KOPT-K1 (cell line): ENCODE results near the gene RIMBP2.

Experiments used
- H3K27ac ChIP-seq: fragments of 200-600 bp; sonication (generic); 2 replicates; pipeline ENCODE4 v1.5.1; 2016; ENCODE audit warnings: antibody characterized with exemption, mild to moderate bottlenecking, low read depth, low read length; ENCODE audit not compliant: poor library complexity, severe bottlenecking
- H3K36me3 ChIP-seq: fragments of 200-600 bp; sonication (generic); 2 replicates; pipeline ENCODE4 v1.5.1; 2017; ENCODE audit warnings: antibody characterized with exemption, mild to moderate bottlenecking, low read length, moderate library complexity; ENCODE audit not compliant: insufficient read depth
- H3K9me3 ChIP-seq: fragments of 200-600 bp; sonication (generic); 2 replicates; pipeline ENCODE4 v1.5.1; 2017; ENCODE audit warnings: antibody characterized with exemption, low read length, mild to moderate bottlenecking; ENCODE audit not compliant: insufficient read depth, poor library complexity, severe bottlenecking

The RIMBP2 gene

GRCh38 chr12:130487636-130488357 is 228.3 kb downstream of the RIMBP2 start:
- H3K27ac ChIP-seq, result no peak overlapping the region
- no peaks in the 10 kb centered on the region for H3K36me3 ChIP-seq
- no peaks in the 10 kb centered on the region for H3K9me3 ChIP-seq

GRCh38 chr12:130486891-130487416 is 229.1 kb downstream of the RIMBP2 start:
- Histone ChIP-seq H3K27ac (no peak overlapping the region), H3K9me3 (no peaks in the 10 kb centered on the region), H3K36me3 (no peaks in the 10 kb centered on the region)

GRCh38 chr12:130486146-130486435 is 230.0 kb downstream of the RIMBP2 start:
- Histone ChIP-seq H3K36me3 (no peaks in the 10 kb centered on the region), H3K9me3 (no peaks in the 10 kb centered on the region), H3K27ac (no peak overlapping the region)

- H3K36me3 ChIP-seq, result no peaks in the 10 kb centered on the region
- H3K27ac ChIP-seq, result no peak overlapping the region
- no peaks in the 10 kb centered on the region for H3K9me3 ChIP-seq
Measured at GRCh38 chr12:130485291-130486145, 230.6 kb downstream of the RIMBP2 start.

GRCh38 chr12:130484221-130484620 is 231.9 kb downstream of the RIMBP2 start:
- H3K36me3 ChIP-seq, result no peaks in the 10 kb centered on the region
- H3K27ac ChIP-seq, result no peak overlapping the region
- no peaks in the 10 kb centered on the region for H3K9me3 ChIP-seq

- no peaks in the 10 kb centered on the region for H3K9me3 ChIP-seq
- H3K36me3 ChIP-seq, result no peaks in the 10 kb centered on the region
- no peak overlapping the region for H3K27ac ChIP-seq
Measured at GRCh38 chr12:130483616-130484180, 232.4 kb downstream of the RIMBP2 start.

GRCh38 chr12:130482448-130482847 is 233.7 kb downstream of the RIMBP2 start:
- Histone ChIP-seq H3K27ac (no peak overlapping the region), H3K36me3 (no peaks in the 10 kb centered on the region), H3K9me3 (no peaks in the 10 kb centered on the region)

GRCh38 chr12:130481392-130481879 is 234.7 kb downstream of the RIMBP2 start:
- Histone ChIP-seq H3K36me3 (no peaks in the 10 kb centered on the region), H3K9me3 (no peaks in the 10 kb centered on the region), H3K27ac (no peak overlapping the region)

GRCh38 chr12:130480887-130481286 is 235.2 kb downstream of the RIMBP2 start:
- no peaks in the 10 kb centered on the region for H3K36me3 ChIP-seq
- H3K9me3 ChIP-seq, result no peaks in the 10 kb centered on the region
- no peak overlapping the region for H3K27ac ChIP-seq

GRCh38 chr12:130480231-130480630 is 235.9 kb downstream of the RIMBP2 start:
- no peak overlapping the region for H3K27ac ChIP-seq
- no peaks in the 10 kb centered on the region for H3K36me3 ChIP-seq
- no peaks in the 10 kb centered on the region for H3K9me3 ChIP-seq

- Histone ChIP-seq H3K9me3 (no peaks in the 10 kb centered on the region), H3K27ac (no peak overlapping the region), H3K36me3 (no peaks in the 10 kb centered on the region)
Measured at GRCh38 chr12:130479401-130480125, 236.5 kb downstream of the RIMBP2 start.

GRCh38 chr12:130478786-130479185 is 237.3 kb downstream of the RIMBP2 start:
- H3K36me3 ChIP-seq, result no peaks in the 10 kb centered on the region
- H3K27ac ChIP-seq, result no peak overlapping the region

GRCh38 chr12:130477701-130478100 is 238.4 kb downstream of the RIMBP2 start:
- H3K9me3 ChIP-seq, result no peaks in the 10 kb centered on the region
- no peaks in the 10 kb centered on the region for H3K36me3 ChIP-seq
- no peak overlapping the region for H3K27ac ChIP-seq

More at GRCh38 chr12:130478786-130479185, 237.3 kb downstream of the RIMBP2 start:
- H3K9me3 ChIP-seq, result no peaks in the 10 kb centered on the region

- H3K9me3 ChIP-seq, result no peaks in the 10 kb centered on the region
Measured at GRCh38 chr12:130477266-130477665, 238.8 kb downstream of the RIMBP2 start.

More at GRCh38 chr12:130477266-130477665, 238.8 kb downstream of the RIMBP2 start:
- no peak overlapping the region for H3K27ac ChIP-seq
- no peaks in the 10 kb centered on the region for H3K36me3 ChIP-seq
